ENCODE measurements around the gene CCDC88C.
"Not testable (repeated sequence)": the region's sequence is repeated elsewhere in the genome, so short reads cannot be mapped to it uniquely, and the experiment has no call there.

The CCDC88C gene

DNA sequence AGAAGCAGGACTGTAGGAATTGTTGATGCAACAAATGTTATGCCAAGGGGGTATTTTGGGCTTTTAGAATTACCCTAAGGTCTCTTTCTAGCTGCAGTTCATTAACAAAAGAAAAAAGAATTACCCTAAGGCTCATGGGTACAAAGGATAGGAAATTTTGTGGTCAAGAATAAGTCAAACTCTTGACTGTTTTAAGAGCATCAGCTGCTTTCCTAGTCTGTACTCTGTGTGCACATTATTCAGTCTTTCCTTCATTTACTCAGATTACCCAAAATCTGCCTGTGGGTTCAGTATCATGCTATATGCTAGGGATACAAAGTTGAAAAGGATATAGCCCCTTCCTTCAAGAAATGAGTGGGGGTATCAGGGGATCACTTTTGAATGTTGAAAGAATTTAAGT is 36.5 kb upstream of the CCDC88C start:
- no peak for DNase-seq (ENCODE audit: low read depth)
- TF ChIP-seq, protein P1, sequence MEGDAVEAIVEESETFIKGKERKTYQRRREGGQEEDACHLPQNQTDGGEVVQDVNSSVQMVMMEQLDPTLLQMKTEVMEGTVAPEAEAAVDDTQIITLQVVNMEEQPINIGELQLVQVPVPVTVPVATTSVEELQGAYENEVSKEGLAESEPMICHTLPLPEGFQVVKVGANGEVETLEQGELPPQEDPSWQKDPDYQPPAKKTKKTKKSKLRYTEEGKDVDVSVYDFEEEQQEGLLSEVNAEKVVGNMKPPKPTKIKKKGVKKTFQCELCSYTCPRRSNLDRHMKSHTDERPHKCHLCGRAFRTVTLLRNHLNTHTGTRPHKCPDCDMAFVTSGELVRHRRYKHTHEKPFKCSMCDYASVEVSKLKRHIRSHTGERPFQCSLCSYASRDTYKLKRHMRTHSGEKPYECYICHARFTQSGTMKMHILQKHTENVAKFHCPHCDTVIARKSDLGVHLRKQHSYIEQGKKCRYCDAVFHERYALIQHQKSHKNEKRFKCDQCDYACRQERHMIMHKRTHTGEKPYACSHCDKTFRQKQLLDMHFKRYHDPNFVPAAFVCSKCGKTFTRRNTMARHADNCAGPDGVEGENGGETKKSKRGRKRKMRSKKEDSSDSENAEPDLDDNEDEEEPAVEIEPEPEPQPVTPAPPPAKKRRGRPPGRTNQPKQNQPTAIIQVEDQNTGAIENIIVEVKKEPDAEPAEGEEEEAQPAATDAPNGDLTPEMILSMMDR (IDR thresholded peaks at IDR 0.05; ENCODE audit: insufficient read depth, low read depth, low read length, missing control alignments) = no peak
- H3K4me3 ChIP-seq (ENCODE audit: low read depth, low read length) = no peak overlapping the region

DNA sequence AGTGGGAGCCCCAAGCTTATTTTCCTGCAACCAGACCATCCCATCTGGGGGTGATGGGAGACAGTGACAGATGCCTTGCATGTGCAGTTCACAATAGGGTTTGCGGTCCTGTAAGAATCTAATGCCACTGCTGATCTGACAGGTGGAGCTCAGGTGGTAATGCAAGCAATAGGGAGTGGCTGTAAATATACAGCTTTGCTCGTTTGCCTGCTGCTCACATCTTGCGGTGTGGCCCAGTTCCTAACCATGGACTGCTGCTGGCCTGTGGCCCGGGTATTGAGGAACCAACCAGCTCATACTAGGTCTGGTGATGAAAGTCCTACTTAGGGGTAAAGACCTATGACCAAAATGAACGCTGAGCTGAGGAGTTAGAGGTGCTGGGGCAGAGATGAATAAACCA is 36.1 kb upstream of the CCDC88C start:
- TF ChIP-seq, protein P1 (IDR thresholded peaks at IDR 0.05; ENCODE audit: insufficient read depth, low read depth, low read length, missing control alignments) = no peak
- no peak overlapping the region for H3K4me3 ChIP-seq (ENCODE audit: low read depth, low read length)
- no peak for DNase-seq (ENCODE audit: low read depth)

DNA sequence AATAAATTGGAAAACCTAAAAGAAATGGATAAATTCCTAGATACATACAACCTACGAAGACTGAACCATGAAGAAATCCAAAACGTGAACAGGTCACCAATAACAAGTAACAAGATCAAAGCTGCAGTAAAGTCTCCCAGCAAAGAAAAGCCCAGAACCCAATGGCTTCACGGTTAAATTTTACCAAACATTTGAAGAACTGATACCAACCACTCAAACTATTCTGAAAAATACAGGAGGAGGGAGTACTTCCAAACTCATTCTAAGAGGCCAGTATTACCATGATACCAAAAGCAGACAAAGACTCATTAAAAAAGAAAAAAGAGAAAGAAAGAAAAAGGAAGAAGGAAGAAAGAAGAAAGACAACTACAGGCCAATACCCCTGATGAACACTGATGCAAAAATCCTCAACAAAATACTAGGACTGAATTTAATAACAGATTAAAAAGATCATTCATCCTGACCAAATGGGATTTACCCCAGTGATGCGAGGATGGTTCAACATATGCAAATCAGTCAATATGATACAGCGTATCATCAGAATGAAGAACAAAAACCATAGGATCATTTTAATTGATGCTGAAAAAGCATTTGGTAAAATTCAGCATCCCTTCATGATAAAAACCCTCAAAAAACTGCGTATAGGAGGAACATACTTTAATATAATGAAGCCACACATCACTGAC is 26.9 kb upstream of the CCDC88C start:
- TF ChIP-seq, protein P1 (IDR thresholded peaks at IDR 0.05; ENCODE audit: insufficient read depth, low read depth, low read length, missing control alignments) = no peak
- no peak for DNase-seq (ENCODE audit: low read depth)
- no peak overlapping the region for H3K4me3 ChIP-seq (ENCODE audit: low read depth, low read length)

- DNase-seq (ENCODE audit: low read depth) = no peak
- no peak overlapping the region for H3K4me3 ChIP-seq (ENCODE audit: low read depth, low read length)
- TF ChIP-seq, protein P1 (IDR thresholded peaks at IDR 0.05; ENCODE audit: insufficient read depth, low read depth, low read length, missing control alignments) = no peak
Observed at GRCh38 chr14:91439345-91439744, 21.7 kb upstream of the CCDC88C start.

- TF ChIP-seq, protein P1 (IDR thresholded peaks at IDR 0.05; ENCODE audit: insufficient read depth, low read depth, low read length, missing control alignments) = no peak
- no peak overlapping the region for H3K4me3 ChIP-seq (ENCODE audit: low read depth, low read length)
- DNase-seq (ENCODE audit: low read depth) = no peak
Observed at GRCh38 chr14:91438845-91439244, 21.2 kb upstream of the CCDC88C start.

- not testable (repeated sequence) for DNase-seq (ENCODE audit: low read depth)
Observed at GRCh38 chr14:91436266-91436665, 18.6 kb upstream of the CCDC88C start.

DNA sequence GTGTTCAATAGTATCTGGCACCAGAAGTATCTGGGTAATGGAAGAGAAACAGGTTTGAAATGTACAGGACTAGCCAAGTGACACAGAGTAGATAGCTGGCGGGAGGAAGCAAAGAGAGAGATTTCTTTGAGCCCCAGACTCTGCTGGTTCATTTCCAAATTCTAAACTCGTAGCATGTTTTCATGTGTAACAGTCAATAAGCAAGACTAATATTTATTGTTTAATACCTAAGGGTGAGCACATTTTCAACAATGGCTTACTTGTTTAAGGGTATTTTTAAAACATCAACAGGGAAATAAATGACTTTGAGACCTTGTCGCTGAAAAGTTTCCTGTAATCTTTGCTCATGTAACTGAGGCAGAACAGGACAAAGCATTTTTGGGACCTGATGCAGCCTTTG is 11.8 kb upstream of the CCDC88C start:
- TF ChIP-seq, protein P1 (IDR thresholded peaks at IDR 0.05; ENCODE audit: insufficient read depth, low read depth, low read length, missing control alignments) = no peak
- no peak for DNase-seq (ENCODE audit: low read depth)
- no peak overlapping the region for H3K4me3 ChIP-seq (ENCODE audit: low read depth, low read length)

More at GRCh38 chr14:91436266-91436665, 18.6 kb upstream of the CCDC88C start:
- not testable (repeated sequence) for H3K4me3 ChIP-seq (ENCODE audit: low read depth, low read length)

DNA sequence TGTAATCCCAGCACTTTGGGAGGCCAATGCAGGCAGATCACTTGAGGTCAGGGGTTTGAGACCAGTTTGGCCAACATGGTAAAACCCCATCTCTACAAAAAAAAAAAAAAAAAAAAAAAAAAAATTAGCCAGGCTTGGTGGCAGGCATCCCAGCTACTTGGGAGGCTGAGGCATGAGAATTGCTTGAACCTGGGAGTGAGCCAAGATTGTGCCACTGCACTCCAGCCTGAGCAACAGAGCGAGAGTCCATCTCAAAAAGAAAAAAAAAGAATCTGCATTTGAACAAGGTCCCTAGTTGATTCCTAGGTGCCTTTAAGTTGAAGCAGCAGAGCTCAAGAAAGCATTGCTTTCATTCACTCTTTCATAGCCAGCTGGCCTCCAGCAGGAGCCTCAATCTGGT is 11.3 kb upstream of the CCDC88C start:
- not testable (repeated sequence) for H3K4me3 ChIP-seq (ENCODE audit: low read depth, low read length); DNase-seq (ENCODE audit: low read depth)

DNA sequence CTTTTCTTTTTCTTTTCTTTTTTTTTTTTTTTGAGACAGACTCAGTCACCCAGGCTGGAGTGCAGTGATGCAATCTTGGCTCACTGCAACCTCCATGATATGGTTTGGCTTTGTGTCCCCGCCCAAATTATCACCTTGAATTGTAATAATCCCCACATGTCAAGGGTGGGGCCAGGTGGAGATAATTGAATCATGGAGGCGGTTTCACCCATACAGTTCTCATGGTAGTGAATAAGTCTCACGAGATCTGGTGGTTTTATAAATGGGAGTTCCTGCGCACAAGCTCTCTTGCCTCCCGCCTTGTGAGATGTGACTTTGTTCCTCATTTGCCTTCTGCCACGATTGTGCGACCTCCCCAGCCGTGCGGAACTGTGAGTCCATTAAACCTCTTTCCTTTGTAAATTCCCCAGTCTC is 7.9 kb upstream of the CCDC88C start:
- H3K4me3 ChIP-seq (ENCODE audit: low read depth, low read length) = not testable (repeated sequence)
- DNase-seq (ENCODE audit: low read depth) = peak; percentile 45

All from GM12865 (cell line).